Activated CD8-positive, alpha-beta T cell treated with anti-CD3 and anti-CD28 coated beads for 36 hours (primary cell): Measurements from ENCODE around the gene ATRX. TPM values are rescaled to one million over a fixed set of nuclear protein-coding genes. Genes with fewer than 3 reads are reported as not detected.
A peak's percentile ranks its signal among the peaks of the same experiment; 100 is the strongest.
"Not testable (repeated sequence)": the region's sequence is repeated elsewhere in the genome, so short reads cannot be mapped to it uniquely, and the experiment has no call there.

Experiments
- ATAC-seq: fragments of 200-7000 bp; cut with Tn5 transposase; one replicate; pipeline ENCODE4 v1.10.0; 2021; ENCODE audit warnings: mild to moderate bottlenecking, moderate library complexity
- CTCF ChIA-PET: fragments of 350-600 bp; sonication (Branson Sonifier 250); formaldehyde crosslinking; loops from one replicate; lab custom pipeline; 2021; ENCODE audit warnings: antibody characterized with exemption; lab: Charles Lee
- POLR2A ChIA-PET: fragments of 350-600 bp; sonication (Branson Sonifier 250); formaldehyde crosslinking; loops from one replicate; lab custom pipeline; 2021; ENCODE audit warnings: antibody characterized with exemption; lab: Charles Lee
- DNase-seq: peaks from one replicate; pipeline ENCODE4 v3.0.0-alpha.2; 2020
- H3K27ac Mint-ChIP-seq: one replicate; pipeline ENCODE4 v1.8.0; 2021; ENCODE audit warnings: mild to moderate bottlenecking, mixed read lengths
- H3K27me3 Mint-ChIP-seq: one replicate; pipeline ENCODE4 v1.8.0; 2021; ENCODE audit warnings: mixed read lengths
- H3K36me3 Mint-ChIP-seq: one replicate; pipeline ENCODE4 v1.8.0; 2021; ENCODE audit warnings: low read depth, mixed read lengths
- H3K4me1 Mint-ChIP-seq: one replicate; pipeline ENCODE4 v1.8.0; 2021; ENCODE audit warnings: low read depth, mixed read lengths
- H3K4me3 Mint-ChIP-seq: one replicate; pipeline ENCODE4 v1.8.0; 2021; ENCODE audit warnings: mild to moderate bottlenecking, moderate library complexity, mixed read lengths
- H3K9me3 Mint-ChIP-seq: one replicate; pipeline ENCODE4 v1.8.0; 2021; ENCODE audit warnings: mixed read lengths
- CTCF ChIP-seq: fragments of 200-600 bp; IDR thresholded peaks from one replicate; pipeline ENCODE4 v1.8.0; 2022; ENCODE audit warnings: antibody characterized with exemption, mild to moderate bottlenecking
- intact Hi-C: fragments of 100-400 bp; cut with micrococcal nuclease; formaldehyde crosslinking; loops from one replicate; pipeline ENCODE4 v1.10.0; 2022
- total RNA-seq, 2 experiments: library from RNA; stranded (reverse); gene quantifications; one replicate each; pipeline ENCODE4 v1.2.3, GENCODE V29; 2021

ATRX gene
- total RNA-seq, 2 experiments from 2014 or later, result 51.6 to 60.9 TPM

- ChIA-PET POLR2A (no interaction called here), CTCF (no interaction called here)
- H3K9me3 Mint-ChIP-seq, result peaks cover 3% of the 10 kb centered on the region
- no peak overlapping the region for H3K27ac Mint-ChIP-seq
- H3K36me3 Mint-ChIP-seq, result peaks cover 4% of the 10 kb centered on the region
- H3K27me3 Mint-ChIP-seq, result no peaks in the 10 kb centered on the region
- intact Hi-C loops, result no loop called here
- H3K4me3 Mint-ChIP-seq, result no peak overlapping the region
- peak; percentile 8 for DNase-seq
- H3K4me1 Mint-ChIP-seq, result peaks cover 34% of the 10 kb centered on the region
- ATAC-seq, result no peak
- TF ChIP-seq CTCF, result no peak
These were observed 54.1 kb downstream of the ATRX start for GRCh38 chrX:77731821-77732419.

- not testable (repeated sequence) for H3K27ac Mint-ChIP-seq
These were observed 59.9 kb downstream of the ATRX start for GRCh38 chrX:77726095-77726494.

GRCh38 chrX:77723681-77724080 lies 62.3 kb downstream of the ATRX start:
- Mint-ChIP-seq H3K27ac (no peak overlapping the region), H3K36me3 (peaks cover 14% of the 10 kb centered on the region), H3K9me3 (peaks cover 3% of the 10 kb centered on the region), H3K27me3 (no peaks in the 10 kb centered on the region), H3K4me1 (peaks cover 35% of the 10 kb centered on the region), H3K4me3 (no peak overlapping the region)
- CTCF ChIA-PET, result no interaction called here
- DNase-seq, result no peak
- POLR2A ChIA-PET, result no interaction called here
- intact Hi-C loops, result no loop called here
- TF ChIP-seq CTCF, result no peak
- ATAC-seq, result no peak

More at GRCh38 chrX:77726095-77726494, 59.9 kb downstream of the ATRX start:
- CTCF ChIA-PET, ATAC-seq, H3K9me3 Mint-ChIP-seq, H3K27me3 Mint-ChIP-seq, POLR2A ChIA-PET, DNase-seq, H3K4me3 Mint-ChIP-seq, intact Hi-C loops: not testable (repeated sequence)
- Mint-ChIP-seq H3K4me1 (peaks cover 24% of the 10 kb centered on the region), H3K36me3 (peaks cover 14% of the 10 kb centered on the region)

GRCh38 chrX:77719388-77719787 lies 66.6 kb downstream of the ATRX start:
- peaks cover 2% of the 10 kb centered on the region for H3K9me3 Mint-ChIP-seq
- peaks cover 19% of the 10 kb centered on the region for H3K36me3 Mint-ChIP-seq
- POLR2A ChIA-PET, result no interaction called here

GRCh38 chrX:77704881-77705280 lies 81.1 kb downstream of the ATRX start:
- no peak overlapping the region for H3K4me3 Mint-ChIP-seq
- ChIA-PET CTCF (no interaction called here), POLR2A (no interaction called here)
- peaks cover 7% of the 10 kb centered on the region for H3K4me1 Mint-ChIP-seq
- H3K27ac Mint-ChIP-seq, result no peak overlapping the region
- TF ChIP-seq CTCF, result no peak
- H3K27me3 Mint-ChIP-seq, result no peaks in the 10 kb centered on the region
- ATAC-seq (no peak), DNase-seq (no peak)
- no peaks in the 10 kb centered on the region for H3K9me3 Mint-ChIP-seq
- intact Hi-C loops, result no loop called here
- H3K36me3 Mint-ChIP-seq, result peaks cover 10% of the 10 kb centered on the region

More at GRCh38 chrX:77719388-77719787, 66.6 kb downstream of the ATRX start:
- H3K4me1 Mint-ChIP-seq, result peaks cover 35% of the 10 kb centered on the region
- ATAC-seq (no peak), DNase-seq (no peak)
- H3K27me3 Mint-ChIP-seq, result no peaks in the 10 kb centered on the region
- CTCF ChIA-PET, result no interaction called here
- H3K4me3 Mint-ChIP-seq, result no peak overlapping the region
- H3K27ac Mint-ChIP-seq, result peak overlapping the region; percentile 38
- TF ChIP-seq CTCF, result no peak
- intact Hi-C loops, result loop anchor here (10.0 kb wide), 1 partner anchor 65 kb away; the partner anchor contains the start of gene ATRX
